Measurements from ENCODE around the gene WDR90. TPM values are rescaled to one million over a fixed set of nuclear protein-coding genes. Genes with fewer than 3 reads are reported as not detected.
A peak's percentile ranks its signal among the peaks of the same experiment; 100 is the strongest.

WDR90 gene
- total RNA-seq, 1 experiment from 2014 or later = 47.9 TPM

- intact Hi-C loops (cut with micrococcal nuclease) = no loop called here
- Mint-ChIP-seq H3K36me3 (ENCODE audit: insufficient read depth, unreplicated experiment) (peaks cover 26% of the 10 kb centered on the region), H3K4me3 (ENCODE audit: unreplicated experiment) (no peak overlapping the region), H3K9me3 (ENCODE audit: unreplicated experiment) (no peaks in the 10 kb centered on the region), H3K27ac (ENCODE audit: low read depth, unreplicated experiment) (no peak overlapping the region), H3K27me3 (ENCODE audit: insufficient read depth, unreplicated experiment) (no peaks in the 10 kb centered on the region), H3K4me1 (ENCODE audit: insufficient read depth, unreplicated experiment) (peaks cover 5% of the 10 kb centered on the region)
- ChIA-PET POLR2A (interaction anchor here (1.3 kb wide), 1 partner anchor 12 kb away, joined by 5 read pairs; no protein-coding TSS in a partner anchor), CTCF (interaction anchor here (0.5 to 1.1 kb wide), 2 partner anchors 20 to 45 kb away, joined by 3 read pairs; no protein-coding TSS in a partner anchor)
- no TSS peak for BruUV-seq (replicated peaks)
- TF ChIP-seq CTCF (IDR thresholded peaks at IDR 0.05; ENCODE audit: unreplicated experiment) = no peak
- DNase-seq (ENCODE audit: unreplicated experiment) = no peak
These were observed 15.7 kb upstream of the WDR90 start for GRCh38 chr16:633336-634050.

GRCh38 chr16:634051-634670, 15.0 kb upstream of the WDR90 start:
- no peak overlapping the region for H3K4me3 Mint-ChIP-seq (ENCODE audit: unreplicated experiment)
- no TSS peak for BruUV-seq (replicated peaks)
- H3K27ac Mint-ChIP-seq (ENCODE audit: low read depth, unreplicated experiment) = no peak overlapping the region
- no peak for DNase-seq (ENCODE audit: unreplicated experiment)
- peaks cover 21% of the 10 kb centered on the region for H3K36me3 Mint-ChIP-seq (ENCODE audit: insufficient read depth, unreplicated experiment)
- no peak for TF ChIP-seq CTCF (IDR thresholded peaks at IDR 0.05; ENCODE audit: unreplicated experiment)
- CTCF ChIA-PET = interaction anchor here (0.5 to 1.1 kb wide), 3 partner anchors 19 to 78 kb away, joined by 3 read pairs; no protein-coding TSS in a partner anchor
- POLR2A ChIA-PET = interaction anchor here (0.7 to 1.3 kb wide), 2 partner anchors 12 to 41 kb away, joined by 3 to 5 read pairs; no protein-coding TSS in a partner anchor
- intact Hi-C loops (cut with micrococcal nuclease) = no loop called here
- peaks cover 5% of the 10 kb centered on the region for H3K4me1 Mint-ChIP-seq (ENCODE audit: insufficient read depth, unreplicated experiment)
- no peaks in the 10 kb centered on the region for H3K27me3 Mint-ChIP-seq (ENCODE audit: insufficient read depth, unreplicated experiment)
- no peaks in the 10 kb centered on the region for H3K9me3 Mint-ChIP-seq (ENCODE audit: unreplicated experiment)

- ChIA-PET POLR2A (interaction anchor here (4.0 kb wide), 1 partner anchor 14 kb away, joined by 43 read pairs; no protein-coding TSS in a partner anchor), CTCF (interaction anchor here (0.7 kb wide), 1 partner anchor 45 kb away, joined by 5 read pairs; no protein-coding TSS in a partner anchor)
- intact Hi-C loops (cut with micrococcal nuclease) = no loop called here
- no peaks in the 10 kb centered on the region for H3K27me3 Mint-ChIP-seq (ENCODE audit: insufficient read depth, unreplicated experiment)
- H3K36me3 Mint-ChIP-seq (ENCODE audit: insufficient read depth, unreplicated experiment) = peaks cover 12% of the 10 kb centered on the region
- no peaks in the 10 kb centered on the region for H3K9me3 Mint-ChIP-seq (ENCODE audit: unreplicated experiment)
- no TSS peak for BruUV-seq (replicated peaks)
- no peak for DNase-seq (ENCODE audit: unreplicated experiment)
- H3K27ac Mint-ChIP-seq (ENCODE audit: low read depth, unreplicated experiment) = no peak overlapping the region
- H3K4me1 Mint-ChIP-seq (ENCODE audit: insufficient read depth, unreplicated experiment) = peaks cover 5% of the 10 kb centered on the region
- TF ChIP-seq CTCF (IDR thresholded peaks at IDR 0.05; ENCODE audit: unreplicated experiment) = no peak
- H3K4me3 Mint-ChIP-seq (ENCODE audit: unreplicated experiment) = peak overlapping the region; percentile 91
These were observed 14.2 kb upstream of the WDR90 start for GRCh38 chr16:634996-635395.

GRCh38 chr16:635573-636205, 13.5 kb upstream of the WDR90 start:
- H3K4me3 Mint-ChIP-seq (ENCODE audit: unreplicated experiment) = peak overlapping the region; percentile 91
- DNase-seq (ENCODE audit: unreplicated experiment) = no peak
- intact Hi-C loops (cut with micrococcal nuclease) = loop anchor here (2.0 kb wide), 1 partner anchor 43 kb away; no protein-coding TSS in a partner anchor
- H3K27me3 Mint-ChIP-seq (ENCODE audit: insufficient read depth, unreplicated experiment) = no peaks in the 10 kb centered on the region
- H3K9me3 Mint-ChIP-seq (ENCODE audit: unreplicated experiment) = no peaks in the 10 kb centered on the region
- no peak for TF ChIP-seq CTCF (IDR thresholded peaks at IDR 0.05; ENCODE audit: unreplicated experiment)
- ChIA-PET POLR2A (interaction anchor here (0.9 to 4.0 kb wide), 20 partner anchors 9 to 212 kb away, joined by 3 to 43 read pairs (median 8); partner anchors contain the start of genes CAPN15, JMJD8, MSLN and RAB40C), CTCF (interaction anchor here (0.6 to 0.7 kb wide), 4 partner anchors 35 to 222 kb away, joined by 3 to 5 read pairs (median 4); no protein-coding TSS in a partner anchor)
- H3K27ac Mint-ChIP-seq (ENCODE audit: low read depth, unreplicated experiment) = no peak overlapping the region
- no TSS peak for BruUV-seq (replicated peaks)
- peaks cover 5% of the 10 kb centered on the region for H3K4me1 Mint-ChIP-seq (ENCODE audit: insufficient read depth, unreplicated experiment)
- H3K36me3 Mint-ChIP-seq (ENCODE audit: insufficient read depth, unreplicated experiment) = peaks cover 11% of the 10 kb centered on the region
